HCT116 (cell line): Measurements from ENCODE around the gene MITD1.
"Not testable (repeated sequence)": the region's sequence is repeated elsewhere in the genome, so short reads cannot be mapped to it uniquely, and the experiment has no call there.

Experiments
- EZH2 ChIP-seq: fragments of 200-600 bp; sonication (generic); IDR thresholded peaks from 2 replicates; pipeline ENCODE4 v1.6.1; 2017; ENCODE audit warnings: antibody characterized with exemption, mixed run types
- POLR2AphosphoS5 ChIP-seq: IDR thresholded peaks from 2 replicates; pipeline ENCODE4 v1.6.1; 2011; ENCODE audit warnings: mild to moderate bottlenecking, low read depth, low read length, moderate library complexity
- RAD21 ChIP-seq: IDR thresholded peaks from 2 replicates; pipeline ENCODE4 v1.6.1; 2012; ENCODE audit warnings: low read depth, mild to moderate bottlenecking
- SP1 ChIP-seq: IDR thresholded peaks from 2 replicates; pipeline ENCODE4 v1.6.1; 2012; ENCODE audit warnings: low read depth
- TF ChIP-seq, protein P1 (sequence below): IDR thresholded peaks from 2 replicates; pipeline ENCODE4 v1.6.1; 2012; ENCODE audit warnings: low read depth

GRCh38 chr2:99135044-99135556 lies 45.8 kb downstream of the MITD1 start:
- TF ChIP-seq EZH2, POLR2AphosphoS5, RAD21, SP1: not testable (repeated sequence)
- TF ChIP-seq, protein P1, sequence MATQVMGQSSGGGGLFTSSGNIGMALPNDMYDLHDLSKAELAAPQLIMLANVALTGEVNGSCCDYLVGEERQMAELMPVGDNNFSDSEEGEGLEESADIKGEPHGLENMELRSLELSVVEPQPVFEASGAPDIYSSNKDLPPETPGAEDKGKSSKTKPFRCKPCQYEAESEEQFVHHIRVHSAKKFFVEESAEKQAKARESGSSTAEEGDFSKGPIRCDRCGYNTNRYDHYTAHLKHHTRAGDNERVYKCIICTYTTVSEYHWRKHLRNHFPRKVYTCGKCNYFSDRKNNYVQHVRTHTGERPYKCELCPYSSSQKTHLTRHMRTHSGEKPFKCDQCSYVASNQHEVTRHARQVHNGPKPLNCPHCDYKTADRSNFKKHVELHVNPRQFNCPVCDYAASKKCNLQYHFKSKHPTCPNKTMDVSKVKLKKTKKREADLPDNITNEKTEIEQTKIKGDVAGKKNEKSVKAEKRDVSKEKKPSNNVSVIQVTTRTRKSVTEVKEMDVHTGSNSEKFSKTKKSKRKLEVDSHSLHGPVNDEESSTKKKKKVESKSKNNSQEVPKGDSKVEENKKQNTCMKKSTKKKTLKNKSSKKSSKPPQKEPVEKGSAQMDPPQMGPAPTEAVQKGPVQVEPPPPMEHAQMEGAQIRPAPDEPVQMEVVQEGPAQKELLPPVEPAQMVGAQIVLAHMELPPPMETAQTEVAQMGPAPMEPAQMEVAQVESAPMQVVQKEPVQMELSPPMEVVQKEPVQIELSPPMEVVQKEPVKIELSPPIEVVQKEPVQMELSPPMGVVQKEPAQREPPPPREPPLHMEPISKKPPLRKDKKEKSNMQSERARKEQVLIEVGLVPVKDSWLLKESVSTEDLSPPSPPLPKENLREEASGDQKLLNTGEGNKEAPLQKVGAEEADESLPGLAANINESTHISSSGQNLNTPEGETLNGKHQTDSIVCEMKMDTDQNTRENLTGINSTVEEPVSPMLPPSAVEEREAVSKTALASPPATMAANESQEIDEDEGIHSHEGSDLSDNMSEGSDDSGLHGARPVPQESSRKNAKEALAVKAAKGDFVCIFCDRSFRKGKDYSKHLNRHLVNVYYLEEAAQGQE = not testable (repeated sequence)
